Astrocyte (in vitro differentiated cells and primary cell): ENCODE data around the gene BIRC7. TPM values are rescaled to one million over a fixed set of nuclear protein-coding genes. Genes with fewer than 3 reads are reported as not detected.

ENCODE experiments used
- DNase-seq: peaks from one replicate; pipeline ENCODE4 v3.0.0-alpha.2; 2010; ENCODE audit warnings: low read depth
- FAIRE-seq: peaks from 2 replicates; lab custom pipeline; 2011; peaks lifted over from hg19 to GRCh38; lab: Jason Lieb, UNC
- H2AFZ ChIP-seq: 2 replicates; pipeline ENCODE4 v1.6.0; 2012; ENCODE audit warnings: low read depth, low read length, inconsistent platforms
- H3K27ac ChIP-seq: 2 replicates; pipeline ENCODE4 v1.5.1; 2011; ENCODE audit warnings: low read depth, low read length, inconsistent platforms
- H3K27me3 ChIP-seq: 2 replicates; pipeline ENCODE4 v1.6.0; 2011; ENCODE audit warnings: low read length, inconsistent platforms; ENCODE audit not compliant: insufficient read depth
- H3K36me3 ChIP-seq: 2 replicates; pipeline ENCODE4 v1.5.1; 2011; ENCODE audit warnings: low read length, inconsistent platforms; ENCODE audit not compliant: insufficient read depth
- H3K4me1 ChIP-seq: 2 replicates; pipeline ENCODE4 v1.5.1; 2011; ENCODE audit warnings: low read length, inconsistent platforms; ENCODE audit not compliant: insufficient read depth
- H3K4me2 ChIP-seq: 2 replicates; pipeline ENCODE4 v1.6.0; 2012; ENCODE audit warnings: low read length, inconsistent platforms
- H3K4me3 ChIP-seq: 2 replicates; pipeline ENCODE4 v1.5.1; 2011; ENCODE audit warnings: low read depth, mild to moderate bottlenecking, low read length, inconsistent platforms; ENCODE audit not compliant: insufficient read depth
- H3K79me2 ChIP-seq: 2 replicates; pipeline ENCODE4 v1.6.0; 2012; ENCODE audit warnings: mild to moderate bottlenecking, low read length, inconsistent platforms; ENCODE audit not compliant: insufficient read depth
- H3K9ac ChIP-seq: 2 replicates; pipeline ENCODE4 v1.6.0; 2012; ENCODE audit warnings: mild to moderate bottlenecking, low read length, inconsistent platforms
- H3K9me3 ChIP-seq: 2 replicates; pipeline ENCODE4 v1.5.1; 2012; ENCODE audit warnings: low read depth, mild to moderate bottlenecking, low read length, inconsistent platforms; ENCODE audit not compliant: insufficient read depth
- H4K20me1 ChIP-seq: 2 replicates; pipeline ENCODE4 v1.6.0; 2012; ENCODE audit warnings: low read length, inconsistent platforms; ENCODE audit not compliant: insufficient read depth
- H3K27ac Mint-ChIP-seq: one replicate; pipeline ENCODE4 v1.8.0; 2021; ENCODE audit warnings: mild to moderate bottlenecking, mixed read lengths; ENCODE audit not compliant: unreplicated experiment
- H3K27me3 Mint-ChIP-seq: one replicate; pipeline ENCODE4 v1.8.0; 2021; ENCODE audit warnings: low read depth, mixed read lengths; ENCODE audit not compliant: unreplicated experiment
- H3K36me3 Mint-ChIP-seq: one replicate; pipeline ENCODE4 v1.8.0; 2021; ENCODE audit warnings: low read depth, mixed read lengths; ENCODE audit not compliant: unreplicated experiment
- H3K4me1 Mint-ChIP-seq: one replicate; pipeline ENCODE4 v1.8.0; 2021; ENCODE audit warnings: low read depth, mixed read lengths; ENCODE audit not compliant: unreplicated experiment
- H3K4me3 Mint-ChIP-seq: one replicate; pipeline ENCODE4 v1.8.0; 2021; ENCODE audit warnings: mild to moderate bottlenecking, moderate library complexity, mixed read lengths; ENCODE audit not compliant: unreplicated experiment
- H3K9me3 Mint-ChIP-seq: one replicate; pipeline ENCODE4 v1.8.0; 2021; ENCODE audit warnings: mild to moderate bottlenecking, mixed read lengths; ENCODE audit not compliant: unreplicated experiment
- CTCF ChIP-seq: IDR thresholded peaks from 2 replicates; pipeline ENCODE4 v1.5.1; 2011; ENCODE audit warnings: low read depth, mild to moderate bottlenecking, inconsistent platforms, low read length, moderate library complexity; ENCODE audit not compliant: insufficient read depth
- EZH2 ChIP-seq: IDR thresholded peaks from 2 replicates; pipeline ENCODE4 v1.6.1; 2012; ENCODE audit warnings: mild to moderate bottlenecking, low read length, inconsistent platforms; ENCODE audit not compliant: insufficient read depth
- total RNA-seq: library from RNA; stranded (reverse); gene quantifications from 2 replicates; pipeline ENCODE4 v1.2.1, GENCODE V29; 2021

BIRC7 gene
- total RNA-seq, 1 donor from 2014 or later = 3.3 TPM

- Histone ChIP-seq H2AFZ (no peak overlapping the region), H3K79me2 (no peaks in the 10 kb centered on the region), H4K20me1 (peaks cover 6% of the 10 kb centered on the region), H3K36me3 (no peaks in the 10 kb centered on the region), H3K9me3 (no peaks in the 10 kb centered on the region), H3K27ac (no peak overlapping the region), H3K4me2 (no peak overlapping the region), H3K4me3 (no peak overlapping the region), H3K27me3 (peaks cover 28% of the 10 kb centered on the region), H3K4me1 (peaks cover 7% of the 10 kb centered on the region), H3K9ac (no peak overlapping the region)
- Mint-ChIP-seq H3K27me3 (peaks cover 6% of the 10 kb centered on the region), H3K36me3 (peaks cover 25% of the 10 kb centered on the region), H3K4me3 (peak overlapping the region; percentile 83), H3K27ac (no peak overlapping the region), H3K4me1 (peaks cover 37% of the 10 kb centered on the region), H3K9me3 (peaks cover 11% of the 10 kb centered on the region)
- TF ChIP-seq CTCF (no peak), EZH2 (no peak)
- no peak for FAIRE-seq
- no peak for DNase-seq
Measured at GRCh38 chr20:63255931-63256704, 20.4 kb downstream of the BIRC7 start.

- Histone ChIP-seq H3K9ac (no peak overlapping the region), H3K4me2 (no peak overlapping the region), H3K9me3 (no peaks in the 10 kb centered on the region), H2AFZ (no peak overlapping the region), H3K4me1 (peaks cover 10% of the 10 kb centered on the region), H3K36me3 (no peaks in the 10 kb centered on the region), H3K27ac (no peak overlapping the region), H3K79me2 (no peaks in the 10 kb centered on the region), H3K27me3 (peaks cover 28% of the 10 kb centered on the region), H4K20me1 (peaks cover 6% of the 10 kb centered on the region), H3K4me3 (no peak overlapping the region)
- FAIRE-seq = no peak
- DNase-seq = no peak
- no peak overlapping the region for H3K27ac Mint-ChIP-seq
- TF ChIP-seq EZH2 (no peak), CTCF (no peak)
- H3K4me3 Mint-ChIP-seq = peak overlapping the region; percentile 83
- peaks cover 6% of the 10 kb centered on the region for H3K27me3 Mint-ChIP-seq
- H3K36me3 Mint-ChIP-seq = peaks cover 25% of the 10 kb centered on the region
- peaks cover 11% of the 10 kb centered on the region for H3K9me3 Mint-ChIP-seq
- H3K4me1 Mint-ChIP-seq = peaks cover 36% of the 10 kb centered on the region
Measured at GRCh38 chr20:63256954-63257353, 21.2 kb downstream of the BIRC7 start.

GRCh38 chr20:63257629-63258028 lies 21.9 kb downstream of the BIRC7 start:
- DNase-seq (no peak), FAIRE-seq (no peak)
- Mint-ChIP-seq H3K9me3 (peaks cover 11% of the 10 kb centered on the region), H3K4me3 (peak overlapping the region; percentile 83), H3K36me3 (peaks cover 25% of the 10 kb centered on the region), H3K27me3 (peaks cover 6% of the 10 kb centered on the region), H3K4me1 (peaks cover 32% of the 10 kb centered on the region), H3K27ac (no peak overlapping the region)
- Histone ChIP-seq H3K79me2 (no peaks in the 10 kb centered on the region), H3K4me1 (peaks cover 10% of the 10 kb centered on the region), H3K4me3 (no peak overlapping the region), H3K27me3 (peaks cover 26% of the 10 kb centered on the region), H3K36me3 (no peaks in the 10 kb centered on the region), H3K27ac (no peak overlapping the region), H3K9ac (no peak overlapping the region), H3K9me3 (no peaks in the 10 kb centered on the region), H2AFZ (no peak overlapping the region), H3K4me2 (no peak overlapping the region), H4K20me1 (peaks cover 6% of the 10 kb centered on the region)
- no peak for TF ChIP-seq CTCF
- TF ChIP-seq EZH2 = no peak
